ENCODE measurements around the gene PROM1. TPM values are rescaled to one million over a fixed set of nuclear protein-coding genes. Genes with fewer than 3 reads are reported as not detected.

The PROM1 gene
- total and polyA plus RNA-seq, 9 of the 15 experiments (the other 6 are each of a cell fraction or from before 2014, with no cell fraction given): 0.05 TPM; not detected in 8

- Histone ChIP-seq H2AFZ (ENCODE audit: low read depth, low read length) (no peak overlapping the region), H3K79me2 (ENCODE audit: control insufficient read depth, insufficient read depth, low read length) (no peaks in the 10 kb centered on the region), H3K27ac (ENCODE audit: extremely low read depth, low read depth, low read length) (no peak overlapping the region), H3K9me1 (ENCODE audit: control insufficient read depth, insufficient read depth, low read length) (no peaks in the 10 kb centered on the region), H3K4me1 (replicated peaks in 1 of 2; ENCODE audit: control insufficient read depth in 2 of 2, insufficient read depth in 2 of 2, low read length in 2 of 2) (no peaks in the 10 kb centered on the region), H3K36me3 (ENCODE audit: control insufficient read depth, insufficient read depth, low read length) (no peaks in the 10 kb centered on the region), H3K9ac (ENCODE audit: insufficient read depth in 1 of 2, low read depth in 2 of 2, low read length in 2 of 2) (no peak overlapping the region), H3K9me3 (replicated peaks; ENCODE audit: control insufficient read depth, insufficient read depth, low read depth, low read length) (no peaks in the 10 kb centered on the region), H4K20me1 (replicated peaks; ENCODE audit: control insufficient read depth, insufficient read depth, low read length) (no peaks in the 10 kb centered on the region), H3K4me3 (no peak overlapping the region), H3K27me3 (ENCODE audit: control insufficient read depth in 2 of 2, insufficient read depth in 2 of 2, low read length in 2 of 2) (peaks cover 5 to 8% of the 10 kb centered on the region in 2 experiments; a peak in 3 of 5 replicates), H3K4me2 (ENCODE audit: insufficient read depth, low read length) (no peak overlapping the region)
- no TSS peak for BruUV-seq (replicated peaks)
- 0% methylated on average over 7 of the region's 7 CpGs for WGBS (ENCODE audit: insufficient coverage, low coverage, missing lambda C conversion rate)
- DNase-seq (ENCODE audit: extremely low read depth in 1 of 4, low spot score in 3 of 4) (no peak), FAIRE-seq (no peak), ATAC-seq (no peak)
- intact Hi-C loops (cut with micrococcal nuclease) (no loop called here), in situ Hi-C loops (cut with MboI) (no loop called here)
- POLR2A ChIA-PET: interaction anchor here (1.0 to 1.2 kb wide), 2 partner anchors 8 to 34 kb away, joined by 3 read pairs; no protein-coding TSS in a partner anchor
- no peak for TF ChIP-seq ZC3H11A (IDR thresholded peaks at IDR 0.05; ENCODE audit: low read depth, low read length)
- no peak for TF ChIP-seq HNRNPLL (IDR thresholded peaks at IDR 0.05; ENCODE audit: low read depth, low read length, poor library complexity, severe bottlenecking)
- no peak for TF ChIP-seq ZNF311 (CRISPR knock-in tag; IDR thresholded peaks at IDR 0.05)
- TF ChIP-seq CREB3 (tag; conservative IDR thresholded peaks at IDR 0.05; ENCODE audit: low read depth): no peak
- TF ChIP-seq RFX1 (IDR thresholded peaks at IDR 0.05): no peak
- no peak for TF ChIP-seq POLR2B (IDR thresholded peaks at IDR 0.05; ENCODE audit: low read depth, partially characterized antibody)
- no peak for TF ChIP-seq NR0B1 (IDR thresholded peaks at IDR 0.05; ENCODE audit: partially characterized antibody)
- no peak for TF ChIP-seq JUNB (CRISPR knock-in tag; conservative IDR thresholded peaks at IDR 0.05)
- CTCF ChIA-PET (ENCODE audit: low intra/inter-chr PET ratio): no interaction called here
Observed at GRCh38 chr4:16102356-16102755, 18.5 kb upstream of the PROM1 start.

Measured in K562 (cell line).